ENCODE results near the gene NTMT2.

DNA sequence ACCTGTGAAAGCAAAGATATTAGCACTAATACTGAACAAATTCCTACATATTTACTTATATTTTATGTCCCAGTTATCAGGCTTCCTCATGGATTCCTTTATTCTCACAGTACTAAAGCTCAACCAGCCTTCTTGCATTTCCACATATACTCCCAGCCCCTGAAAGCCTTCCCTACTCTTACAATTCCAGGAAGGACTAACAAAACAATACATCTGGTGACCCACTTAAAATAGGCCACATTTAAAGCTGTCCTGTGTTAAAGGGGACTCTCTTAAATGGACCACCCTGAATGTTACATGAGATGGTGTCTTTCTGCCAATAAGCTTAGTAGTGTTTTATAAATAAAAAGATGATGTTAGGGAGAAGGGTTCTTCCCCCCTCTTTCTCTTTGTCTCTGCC lies 54.4 kb downstream of the NTMT2 start:
- TF ChIP-seq CTCF (IDR thresholded peaks at IDR 0.05 in 4 of 5, conservative IDR thresholded peaks at IDR 0.05 in 1 of 5): no peak
- TF ChIP-seq POLR2A (IDR thresholded peaks at IDR 0.05): no peak
